IMR-90 (cell line): Measurements from ENCODE around the gene CHDH. TPM values are rescaled to one million over a fixed set of nuclear protein-coding genes. Genes with fewer than 3 reads are reported as not detected.

Experiments used
- ATAC-seq: fragments of 200-7000 bp; cut with Tn5 transposase; 2 replicates; pipeline ENCODE4 v1.9.1; 2020; ENCODE audit warnings: low read depth, mild to moderate bottlenecking, moderate library complexity
- BruUV-seq: library from RNA; stranded (reverse); fragments of 400-500 nt; replicated peaks from 2 replicates; lab custom pipeline; 2021; lab: Mats Ljungman, UMichigan
- CTCF ChIA-PET: fragments of 300-600 bp; formaldehyde crosslinking; extraction: SDS; loops from one replicate; lab custom pipeline; 2021; ENCODE audit warnings: antibody characterized with exemption; lab: Yijun Ruan, JAX
- POLR2A ChIA-PET: fragments of 300-600 bp; sonication (Branson Sonifier 250); formaldehyde crosslinking; loops from one replicate; lab custom pipeline; 2022; ENCODE audit warnings: antibody characterized with exemption; ENCODE audit not compliant: unreplicated experiment; lab: Charles Lee
- DNase-seq: peaks from one replicate; pipeline ENCODE4 v3.0.0; 2013
- H2AFZ ChIP-seq: replicated peaks from 2 replicates; pipeline ENCODE3; 2013; ENCODE audit warnings: low read length, mild to moderate bottlenecking; ENCODE audit not compliant: poor library complexity
- H2AK5ac ChIP-seq: 2 replicates; pipeline ENCODE4 v1.6.1; 2013; ENCODE audit warnings: low read depth, low read length, inconsistent platforms
- H2AK9ac ChIP-seq: replicated peaks from 2 replicates; pipeline ENCODE3; 2013; ENCODE audit warnings: mild to moderate bottlenecking, low read depth, low read length, moderate library complexity; ENCODE audit not compliant: poor library complexity
- H2BK120ac ChIP-seq: 2 replicates; pipeline ENCODE4 v1.6.1; 2013; ENCODE audit warnings: low read depth, low read length, inconsistent platforms
- H2BK15ac ChIP-seq: 3 replicates; pipeline ENCODE4 v1.6.1; 2013; ENCODE audit warnings: low read depth, low read length, inconsistent platforms
- H2BK20ac ChIP-seq: 2 replicates; pipeline ENCODE4 v1.6.1; 2013; ENCODE audit warnings: low read depth, mild to moderate bottlenecking, inconsistent platforms, low read length, moderate library complexity
- H2BK5ac ChIP-seq: 2 replicates; pipeline ENCODE4 v1.6.1; 2013; ENCODE audit warnings: mild to moderate bottlenecking, low read depth, low read length, inconsistent platforms; ENCODE audit not compliant: poor library complexity, severe bottlenecking
- H3K14ac ChIP-seq: replicated peaks from 2 replicates; pipeline ENCODE4 v1.6.1; 2013; ENCODE audit warnings: low read depth, low read length, inconsistent platforms
- H3K18ac ChIP-seq: 2 replicates; pipeline ENCODE4 v1.6.1; 2013; ENCODE audit warnings: low read depth, low read length, control low read depth
- H3K23ac ChIP-seq: 2 replicates; pipeline ENCODE4 v1.6.1; 2013; ENCODE audit warnings: low read depth, low read length, inconsistent platforms
- H3K27ac ChIP-seq: 2 replicates; pipeline ENCODE4 v1.5.1; 2013; ENCODE audit warnings: mild to moderate bottlenecking, control low read depth, low read length; ENCODE audit not compliant: insufficient read depth
- H3K27me3 ChIP-seq: 2 replicates; pipeline ENCODE4 v1.6.1; 2013; ENCODE audit warnings: low read length; ENCODE audit not compliant: control insufficient read depth, insufficient read depth
- H3K36me3 ChIP-seq: 2 replicates; pipeline ENCODE4 v1.6.1; 2013; ENCODE audit warnings: low read length, mixed read lengths; ENCODE audit not compliant: control insufficient read depth, insufficient read depth
- H3K4ac ChIP-seq: 2 replicates; pipeline ENCODE4 v1.6.1; 2013; ENCODE audit warnings: low read depth, low read length, inconsistent platforms
- H3K4me1 ChIP-seq: 2 replicates; pipeline ENCODE4 v1.6.1; 2013; ENCODE audit warnings: low read length, mixed read lengths; ENCODE audit not compliant: control insufficient read depth, insufficient read depth
- H3K4me2 ChIP-seq: 2 replicates; pipeline ENCODE4 v1.6.1; 2013; ENCODE audit warnings: low read depth, mild to moderate bottlenecking, control low read depth, low read length, moderate library complexity
- H3K4me3 ChIP-seq: 2 replicates; pipeline ENCODE4 v1.5.1; 2013; ENCODE audit warnings: low read depth, mild to moderate bottlenecking, control low read depth, low read length, moderate library complexity; ENCODE audit not compliant: insufficient read depth
- H3K56ac ChIP-seq: 2 replicates; pipeline ENCODE4 v1.6.1; 2013; ENCODE audit warnings: low read length, inconsistent platforms; ENCODE audit not compliant: insufficient read depth; ENCODE audit errors: extremely low read depth
- H3K79me1 ChIP-seq, 2 experiments: 2 replicates each; pipeline ENCODE4 v1.6.1; 2013; ENCODE audit warnings: low read length in 2 of 2, inconsistent platforms in 1 of 2, low read depth in 1 of 2
- H3K9ac ChIP-seq: 2 replicates; pipeline ENCODE4 v1.6.1; 2013; ENCODE audit warnings: low read depth, low read length, control low read depth
- H3K9me1 ChIP-seq: 2 replicates; pipeline ENCODE4 v1.6.1; 2013; ENCODE audit warnings: low read length, inconsistent platforms; ENCODE audit not compliant: insufficient read depth
- H3K9me3 ChIP-seq: 2 replicates; pipeline ENCODE4 v1.6.1; 2013; ENCODE audit warnings: low read length; ENCODE audit not compliant: control insufficient read depth, insufficient read depth
- H4K20me1 ChIP-seq: 2 replicates; pipeline ENCODE4 v1.6.1; 2013; ENCODE audit warnings: low read length, inconsistent platforms; ENCODE audit not compliant: insufficient read depth
- H4K5ac ChIP-seq: 2 replicates; pipeline ENCODE4 v1.6.1; 2013; ENCODE audit warnings: mild to moderate bottlenecking, low read depth, low read length, control low read depth
- H4K8ac ChIP-seq, 2 experiments: 2 replicates each; pipeline ENCODE4 v1.6.1; 2013; ENCODE audit warnings: low read depth in 2 of 2, low read length in 2 of 2, control low read depth in 1 of 2, inconsistent platforms in 1 of 2
- H4K91ac ChIP-seq: 2 replicates; pipeline ENCODE4 v1.6.1; 2013; ENCODE audit warnings: low read depth, low read length, inconsistent platforms; ENCODE audit not compliant: insufficient read depth
- BHLHE40 ChIP-seq: fragments of 150-350 bp; IDR thresholded peaks from 2 replicates; pipeline ENCODE4 v1.6.1; 2016; ENCODE audit warnings: mild to moderate bottlenecking, low read depth, low read length
- CEBPB ChIP-seq: IDR thresholded peaks from 2 replicates; pipeline ENCODE4 v1.6.1; 2012; ENCODE audit warnings: low read depth, low read length, improper control_type of control experiment
- CHD1 ChIP-seq: IDR thresholded peaks from 2 replicates; pipeline ENCODE4 v1.6.1; 2012; ENCODE audit warnings: low read depth, low read length, improper control_type of control experiment
- CTCF ChIP-seq: conservative IDR thresholded peaks from 2 replicates; pipeline ENCODE4 v1.5.1; 2012; ENCODE audit warnings: mild to moderate bottlenecking, low read depth, low read length, improper control_type of control experiment
- ELK1 ChIP-seq: fragments of 150-350 bp; IDR thresholded peaks from 2 replicates; pipeline ENCODE4 v1.6.1; 2016; ENCODE audit warnings: low read depth, mild to moderate bottlenecking, low read length, moderate library complexity, borderline replicate concordance
- FOS ChIP-seq: fragments of 150-350 bp; IDR thresholded peaks from 2 replicates; pipeline ENCODE4 v1.6.1; 2016; ENCODE audit warnings: low read depth, low read length
- MAFK ChIP-seq: IDR thresholded peaks from 2 replicates; pipeline ENCODE4 v1.6.1; 2012; ENCODE audit warnings: low read depth, low read length, improper control_type of control experiment
- MAZ ChIP-seq: IDR thresholded peaks from 2 replicates; pipeline ENCODE4 v1.6.1; 2012; ENCODE audit warnings: low read depth, mild to moderate bottlenecking, low read length, improper control_type of control experiment, moderate library complexity, borderline replicate concordance
- MXI1 ChIP-seq: IDR thresholded peaks from 2 replicates; pipeline ENCODE4 v1.6.1; 2012; ENCODE audit warnings: low read depth, mild to moderate bottlenecking, low read length, moderate library complexity, borderline replicate concordance
- NFE2L2 ChIP-seq: fragments of 150-350 bp; IDR thresholded peaks from 2 replicates; pipeline ENCODE4 v1.6.1; 2016; ENCODE audit warnings: low read depth, mild to moderate bottlenecking, low read length
- POLR2A ChIP-seq: IDR thresholded peaks from 2 replicates; pipeline ENCODE4 v1.6.1; 2012; ENCODE audit warnings: mild to moderate bottlenecking, low read depth, low read length
- RAD21 ChIP-seq: IDR thresholded peaks from 2 replicates; pipeline ENCODE4 v1.6.1; 2012; ENCODE audit warnings: low read length, improper control_type of control experiment
- RCOR1 ChIP-seq: IDR thresholded peaks from 2 replicates; pipeline ENCODE4 v1.6.1; 2012; ENCODE audit warnings: mild to moderate bottlenecking, low read length, improper control_type of control experiment; ENCODE audit not compliant: insufficient replicate concordance
- RFX5 ChIP-seq: IDR thresholded peaks from 2 replicates; pipeline ENCODE4 v1.8.0; 2012; ENCODE audit warnings: low read depth, mild to moderate bottlenecking, low read length, moderate library complexity
- SMC3 ChIP-seq: fragments of 150-350 bp; IDR thresholded peaks from 2 replicates; pipeline ENCODE4 v1.6.1; 2016; ENCODE audit warnings: low read depth, mild to moderate bottlenecking, antibody characterized with exemption, low read length, moderate library complexity
- WGBS, 2 experiments: methylation state at CpG; one replicate each; pipeline versions ENCODE4 v1.1.5 to v1.1.7; 2013; ENCODE audit warnings: missing lambda C conversion rate in 2 of 2; ENCODE audit not compliant: insufficient read length in 1 of 2; ENCODE audit errors: extremely low coverage in 2 of 2; 5-methylcytosine and 5-hydroxymethylcytosine counted together
- dilution Hi-C: fragments of 300-500 bp; cut with HindIII; formaldehyde crosslinking; loops from one replicate; pipeline ENCODE4 v1.14.3; 2018; ENCODE audit warnings: low sequenced_read_pairs; ENCODE audit not compliant: unreplicated experiment
- in situ Hi-C: fragments of 300-500 bp; cut with MboI; formaldehyde crosslinking; loops from 3 replicates; pipeline ENCODE4 v1.14.3; 2019; ENCODE audit warnings: low sequenced_read_pairs, inconsistent platforms, mixed read lengths
- intact Hi-C: fragments of 100-400 bp; cut with micrococcal nuclease; formaldehyde crosslinking; loops from 2 replicates; pipeline ENCODE4 v1.10.0; 2022
- polyA plus RNA-seq, 3 experiments: library from polyadenylated mRNA; depleted of rRNA; stranded (reverse); fragments of >200 nt; gene quantifications; 2 replicates each; pipeline ENCODE4 v1.2.3, GENCODE V29; 2012; ENCODE audit warnings: low replicate concordance in 1 of 3
- total RNA-seq: library from RNA; depleted of rRNA; stranded (reverse); fragments of >200 nt; gene quantifications from 2 replicates; pipeline ENCODE4 v1.2.3, GENCODE V29; 2012
- TF ChIP-seq, protein P1 (sequence below): fragments of 150-350 bp; IDR thresholded peaks from 2 replicates; pipeline ENCODE4 v1.6.1; 2017; ENCODE audit warnings: mild to moderate bottlenecking, antibody characterized with exemption, low read length, low read depth

Gene CHDH
- total and polyA plus RNA-seq, 2 of the 4 experiments (the other 2 are of a cell fraction): under 0.01 to 0.19 TPM

DNA sequence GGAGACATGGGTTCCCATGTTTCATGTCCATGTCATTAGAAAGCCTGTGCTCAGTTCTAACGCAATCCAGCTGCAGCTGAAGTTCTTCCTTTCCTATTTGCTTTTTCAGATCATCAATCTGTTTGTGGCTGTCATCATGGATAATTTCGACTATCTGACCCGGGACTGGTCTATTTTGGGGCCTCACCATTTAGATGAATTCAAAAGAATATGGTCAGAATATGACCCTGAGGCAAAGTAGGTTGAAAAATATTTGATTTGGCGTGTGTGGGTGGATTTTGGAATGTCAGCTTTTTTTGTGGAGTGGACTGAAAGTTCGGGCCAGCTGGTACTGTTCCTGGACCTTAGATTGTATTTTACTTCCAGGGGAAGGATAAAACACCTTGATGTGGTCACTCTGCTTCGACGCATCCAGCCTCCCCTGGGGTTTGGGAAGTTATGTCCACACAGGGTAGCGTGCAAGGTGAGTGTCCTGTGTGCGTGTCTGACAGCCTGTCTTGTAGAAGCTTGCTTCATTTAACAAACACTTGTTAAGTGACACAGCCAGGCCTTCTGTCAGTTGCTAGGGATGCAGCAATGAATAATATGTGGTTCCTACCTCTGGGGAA lies 69.6 kb downstream of the CHDH start:
- H2AK9ac ChIP-seq: no peak overlapping the region
- no peak overlapping the region for H2AFZ ChIP-seq
- H2BK5ac ChIP-seq: no peak overlapping the region
- no peak overlapping the region for H4K8ac ChIP-seq
- H3K9me1 ChIP-seq: no peaks in the 10 kb centered on the region
- dilution Hi-C loops: no loop called here
- no peak overlapping the region for H2BK120ac ChIP-seq
- POLR2A ChIA-PET: no interaction called here
- H2BK15ac ChIP-seq: no peak overlapping the region
- H3K36me3 ChIP-seq: no peaks in the 10 kb centered on the region
- H3K23ac ChIP-seq: no peak overlapping the region
- in situ Hi-C loops: no loop called here
- no peak for TF ChIP-seq POLR2A
- TF ChIP-seq BHLHE40: no peak
- no peak for TF ChIP-seq ELK1
- no peak for TF ChIP-seq NFE2L2
- no peak for TF ChIP-seq SMC3
- no peak for TF ChIP-seq RAD21
- TF ChIP-seq MAZ: no peak
- TF ChIP-seq CHD1: no peak
- TF ChIP-seq RCOR1: no peak
- no peak for TF ChIP-seq MXI1
- no peak for TF ChIP-seq CTCF
- TF ChIP-seq FOS: no peak
- TF ChIP-seq RFX5: no peak
- no peak for TF ChIP-seq CEBPB
- TF ChIP-seq, protein P1, sequence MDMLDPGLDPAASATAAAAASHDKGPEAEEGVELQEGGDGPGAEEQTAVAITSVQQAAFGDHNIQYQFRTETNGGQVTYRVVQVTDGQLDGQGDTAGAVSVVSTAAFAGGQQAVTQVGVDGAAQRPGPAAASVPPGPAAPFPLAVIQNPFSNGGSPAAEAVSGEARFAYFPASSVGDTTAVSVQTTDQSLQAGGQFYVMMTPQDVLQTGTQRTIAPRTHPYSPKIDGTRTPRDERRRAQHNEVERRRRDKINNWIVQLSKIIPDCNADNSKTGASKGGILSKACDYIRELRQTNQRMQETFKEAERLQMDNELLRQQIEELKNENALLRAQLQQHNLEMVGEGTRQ: no peak
- no peak for TF ChIP-seq MAFK
- no peak overlapping the region for H3K9ac ChIP-seq
- H4K5ac ChIP-seq: no peak overlapping the region
- BruUV-seq: no TSS peak
- no peak overlapping the region for H3K18ac ChIP-seq
- peaks cover 19% of the 10 kb centered on the region; the same call in 1 of the 2 replicates for H3K4me1 ChIP-seq
- no peaks in the 10 kb centered on the region for H3K79me1 ChIP-seq
- no peak overlapping the region for H2BK20ac ChIP-seq
- H3K4ac ChIP-seq: no peak overlapping the region
- no peak overlapping the region for H4K91ac ChIP-seq
- no peak overlapping the region for H3K14ac ChIP-seq
- no peaks in the 10 kb centered on the region for H3K9me3 ChIP-seq
- H3K27ac ChIP-seq: no peak overlapping the region
- DNase-seq: peak; percentile 8
- peaks cover 3% of the 10 kb centered on the region; the same call in 1 of the 2 replicates for H3K27me3 ChIP-seq
- CTCF ChIA-PET: interaction anchor here (0.9 kb wide), 1 partner anchor 9 kb away, joined by 3 read pairs; no protein-coding TSS in a partner anchor
- no peaks in the 10 kb centered on the region for H4K20me1 ChIP-seq
- H3K4me2 ChIP-seq: no peak overlapping the region
- no peak overlapping the region for H3K4me3 ChIP-seq
- no peak overlapping the region for H3K56ac ChIP-seq
- 47% methylated on average over 4 of the region's 9 CpGs; no CpG with 5 or more reads in 1 of the 2 experiments for WGBS, 2 experiments
- no peak overlapping the region for H2AK5ac ChIP-seq
- intact Hi-C loops: no loop called here
- ATAC-seq: no peak
